HPDE6-E6E7 (cell line): ENCODE data around the gene DNMT3B.

Experiments used
- DNase-seq: peaks from one replicate; pipeline ENCODE4 v3.0.0; 2011; ENCODE audit warnings: missing footprints; ENCODE audit errors: extremely low spot score

DNMT3B gene

DNA sequence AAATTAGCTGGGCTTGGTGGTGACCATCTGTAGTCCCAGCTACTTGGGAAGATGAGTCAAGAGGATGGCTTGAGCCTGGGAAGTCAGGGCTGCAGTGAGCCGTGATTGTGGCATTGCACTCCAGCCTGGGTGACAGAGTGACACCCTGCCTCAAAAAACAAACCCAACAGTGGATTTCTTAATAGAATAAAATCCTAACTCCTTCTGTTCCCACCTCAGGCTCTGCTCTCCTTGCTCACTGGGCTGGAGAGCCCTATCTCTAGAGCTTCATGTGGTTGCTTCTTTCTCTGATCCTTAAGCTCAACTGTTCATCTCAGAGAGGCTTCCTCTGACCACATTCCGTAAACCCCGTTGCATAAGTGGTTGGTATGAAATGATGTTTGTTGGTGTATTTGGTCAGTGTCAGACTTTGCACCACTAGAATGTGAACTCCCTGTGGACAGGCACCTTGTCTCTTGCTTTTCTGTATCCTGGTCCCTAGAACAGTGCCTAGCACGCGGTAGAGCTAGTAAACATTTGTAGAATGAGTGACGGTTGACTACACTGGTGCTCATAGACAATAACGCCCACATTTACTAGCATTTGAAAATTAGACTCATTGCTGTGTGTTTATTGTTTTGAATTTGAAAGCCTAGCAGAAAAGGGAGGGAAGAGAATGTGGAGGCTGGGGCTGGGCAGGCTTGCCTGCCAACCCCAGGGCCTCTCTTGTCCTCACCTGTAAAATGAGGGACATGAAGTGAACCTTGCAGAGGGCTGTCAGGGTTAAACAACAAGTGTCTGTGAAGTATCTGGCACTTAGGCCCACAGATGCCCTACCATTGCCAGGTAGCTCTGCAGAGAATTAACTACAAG is 61.8 kb downstream of the DNMT3B start:
- no peak for DNase-seq

DNA sequence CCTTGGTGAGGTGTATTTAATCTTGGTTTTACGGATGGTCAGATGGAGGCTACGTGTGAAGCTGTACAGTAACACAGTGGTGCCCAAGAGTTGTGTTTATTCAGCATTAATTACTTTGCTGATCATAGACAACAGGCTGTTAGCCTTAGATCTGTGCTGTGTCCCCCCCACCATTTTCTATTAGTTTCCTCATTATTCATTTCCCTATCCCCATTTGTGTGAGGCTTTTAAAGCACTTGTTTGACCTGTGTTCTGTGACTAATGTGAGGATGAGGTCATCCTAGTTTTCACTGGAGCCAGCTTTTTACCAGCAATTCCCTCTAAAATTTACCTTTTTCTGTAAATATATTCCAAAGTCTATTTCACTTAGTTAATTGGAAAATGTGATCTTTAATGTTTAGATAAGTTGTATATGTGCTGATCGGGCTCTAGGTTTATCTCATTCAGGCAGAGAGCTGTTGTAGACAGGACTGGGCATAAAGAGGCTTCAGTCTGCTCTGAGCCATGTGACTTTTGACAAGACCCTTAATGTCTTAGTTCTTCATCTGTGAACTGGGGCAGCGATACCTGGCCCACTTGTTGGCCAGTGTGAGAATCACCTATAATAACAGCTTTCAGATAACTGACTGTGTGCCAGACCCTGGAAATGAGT is 66.0 kb downstream of the DNMT3B start:
- peak; percentile 49 for DNase-seq

GRCh38 chr20:32829311-32830005 is 67.3 kb downstream of the DNMT3B start:
- DNase-seq: no peak

DNA sequence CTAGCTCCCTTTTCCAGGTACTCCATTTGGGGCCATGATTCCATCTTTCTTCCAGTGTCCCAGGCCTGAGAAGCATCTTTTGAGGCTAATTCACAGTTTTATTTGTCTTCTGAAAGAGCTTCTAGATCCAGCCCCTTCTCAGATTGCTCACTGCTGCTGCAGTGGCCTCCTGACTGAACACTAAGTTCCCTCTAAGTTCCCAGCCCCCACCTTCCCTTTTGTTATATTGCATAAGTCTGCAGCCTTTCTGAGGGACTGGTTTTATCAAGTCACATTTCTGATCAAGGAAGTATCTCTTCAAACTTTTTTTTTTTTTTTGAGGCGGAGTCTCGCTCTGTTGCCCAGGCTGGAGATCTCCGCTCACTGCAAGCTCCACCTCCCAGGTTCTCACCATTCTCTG is 68.3 kb downstream of the DNMT3B start:
- no peak for DNase-seq

DNA sequence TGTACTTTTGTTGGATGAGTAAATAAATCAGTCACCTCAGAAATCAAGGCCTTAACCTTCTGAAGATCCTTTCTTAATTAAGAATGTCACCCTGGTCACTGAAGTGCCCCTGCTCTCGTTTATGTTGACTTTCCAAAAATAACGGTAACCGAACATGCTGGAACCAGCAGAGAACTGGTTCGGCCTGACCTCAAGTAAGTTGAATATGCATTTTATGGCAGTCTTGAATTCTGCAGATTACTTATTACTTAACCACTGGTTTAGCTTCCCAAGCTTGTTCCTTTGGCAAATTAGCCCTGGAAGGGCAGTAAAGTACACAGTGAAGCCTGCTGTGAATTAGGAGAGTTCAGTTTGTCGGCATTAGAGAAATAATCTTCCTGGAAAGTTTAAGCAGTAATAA is 69.8 kb downstream of the DNMT3B start:
- no peak for DNase-seq

- no peak for DNase-seq
Observed at GRCh38 chr20:32832664-32833063, 70.5 kb downstream of the DNMT3B start.

GRCh38 chr20:32834972-32835371 is 72.8 kb downstream of the DNMT3B start:
- no peak for DNase-seq

DNA sequence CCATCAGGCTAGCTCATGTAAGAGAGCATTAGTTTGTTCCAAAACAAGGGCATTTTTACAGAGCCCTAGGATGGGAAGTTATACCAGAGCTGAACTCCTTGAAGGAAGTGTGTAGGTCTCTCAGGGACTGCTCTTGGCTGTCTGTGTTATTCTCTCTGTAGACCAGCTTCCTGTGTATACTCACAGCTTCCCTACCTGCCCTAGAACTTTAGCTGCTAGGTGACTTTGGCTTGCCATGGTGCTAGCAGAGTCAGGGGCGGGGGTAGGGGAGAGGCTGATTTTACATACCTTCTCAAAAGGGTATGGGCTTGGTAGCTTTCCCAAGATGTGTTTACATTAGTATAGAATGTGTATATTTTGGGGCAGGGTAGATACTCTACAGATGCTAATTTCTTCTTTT is 75.0 kb downstream of the DNMT3B start:
- no peak for DNase-seq

- DNase-seq: no peak
Observed at GRCh38 chr20:32839227-32839981, 77.2 kb downstream of the DNMT3B start.

- DNase-seq: no peak
Observed at GRCh38 chr20:32839982-32840285, 77.7 kb downstream of the DNMT3B start.

DNA sequence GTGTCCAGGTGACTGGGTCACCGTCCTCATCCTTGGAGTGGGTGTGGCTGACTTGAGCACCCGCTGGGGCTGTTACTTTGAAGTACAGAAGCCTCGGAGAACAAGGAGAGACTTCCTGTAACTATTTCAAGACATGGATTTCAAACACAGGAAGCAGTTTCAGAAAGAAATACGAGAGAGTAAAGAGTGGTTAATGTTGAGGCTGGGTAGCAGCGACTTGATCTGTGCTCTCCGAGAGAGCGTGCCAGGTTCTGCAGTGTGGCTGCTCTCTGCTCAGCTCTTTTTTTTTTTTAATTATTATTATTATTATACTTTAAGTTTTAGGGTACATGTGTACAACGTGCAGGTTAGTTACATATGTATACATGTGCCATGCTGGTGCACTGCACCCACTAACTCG is 79.0 kb downstream of the DNMT3B start:
- no peak for DNase-seq

GRCh38 chr20:32841632-32842031 is 79.4 kb downstream of the DNMT3B start:
- DNase-seq: no peak

DNA sequence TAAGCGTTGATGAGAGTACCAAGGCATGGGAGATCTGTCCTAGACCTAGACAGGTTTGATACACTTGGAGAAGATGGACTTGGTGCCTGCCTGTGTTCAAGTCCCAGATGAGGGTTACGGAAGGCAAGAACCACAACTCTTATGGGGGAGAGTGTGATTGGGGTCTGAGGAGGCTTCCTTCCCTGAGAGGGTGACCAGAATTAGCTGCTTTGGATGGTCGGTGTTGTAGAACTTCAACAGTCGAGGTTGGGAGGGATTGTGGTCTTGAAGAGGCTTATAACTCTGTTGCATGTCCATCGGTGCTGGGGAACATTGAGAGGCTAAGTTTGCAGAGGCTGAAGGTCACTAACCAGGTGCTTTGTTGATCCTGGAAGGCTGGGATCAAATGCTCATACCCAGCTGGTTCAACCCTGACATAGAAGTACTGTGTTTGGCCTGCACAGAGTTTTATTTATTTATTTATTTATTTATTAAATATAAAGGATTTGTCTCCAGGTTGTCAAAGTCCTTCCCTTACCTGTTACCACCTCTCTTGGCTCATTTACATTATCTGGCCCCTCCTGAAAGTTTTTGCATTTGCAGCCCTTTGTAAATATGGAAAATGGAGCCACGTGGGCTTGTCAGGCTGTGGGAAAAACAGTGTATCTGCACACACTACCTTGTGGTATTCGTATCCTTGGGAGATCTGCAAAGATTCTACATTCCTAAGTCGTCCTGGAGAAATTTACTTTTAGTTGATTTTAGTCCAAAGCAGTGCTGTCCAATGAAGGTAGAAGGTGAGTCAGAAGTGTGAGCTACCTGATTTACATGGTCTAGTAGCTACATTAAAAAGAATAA is 80.7 kb downstream of the DNMT3B start:
- DNase-seq: no peak

DNA sequence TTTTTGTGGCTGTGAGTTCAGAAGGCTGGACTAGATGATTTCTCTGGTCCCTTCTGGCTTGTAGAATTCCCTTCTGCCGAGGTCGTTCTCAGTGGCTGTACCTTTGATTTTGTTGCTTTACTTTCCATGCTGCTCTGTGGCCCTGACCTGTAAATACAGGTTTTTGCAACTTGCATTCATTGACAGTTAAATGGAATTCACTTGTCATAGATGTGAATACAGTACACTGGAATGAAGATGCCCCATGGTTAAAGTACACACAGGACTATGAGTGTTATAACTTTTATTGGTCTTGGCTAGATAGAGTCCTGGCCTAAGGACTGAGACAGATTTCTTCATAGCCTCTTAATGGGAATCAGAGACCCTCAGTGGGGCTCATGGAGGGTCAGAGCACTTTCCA is 83.6 kb downstream of the DNMT3B start:
- DNase-seq: no peak

GRCh38 chr20:32846852-32847251 is 84.7 kb downstream of the DNMT3B start:
- no peak for DNase-seq

- DNase-seq: no peak
Observed at GRCh38 chr20:32847964-32848363, 85.8 kb downstream of the DNMT3B start.

DNA sequence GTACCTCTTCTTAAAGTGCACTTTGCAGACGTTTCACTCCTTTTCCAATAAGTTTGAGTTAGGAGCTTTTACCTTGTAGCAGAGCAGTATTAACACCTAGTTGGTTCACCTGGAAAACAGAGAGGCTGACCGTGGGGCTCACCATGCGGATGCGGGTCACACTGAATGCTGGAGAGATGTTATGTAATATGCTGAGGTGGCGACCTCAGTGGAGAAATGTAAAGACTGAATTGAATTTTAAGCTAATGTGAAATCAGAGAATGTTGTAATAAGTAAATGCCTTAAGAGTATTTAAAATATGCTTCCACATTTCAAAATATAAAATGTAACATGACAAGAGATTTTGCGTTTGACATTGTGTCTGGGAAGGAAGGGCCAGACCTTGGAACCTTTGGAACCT is 86.7 kb downstream of the DNMT3B start:
- no peak for DNase-seq

DNA sequence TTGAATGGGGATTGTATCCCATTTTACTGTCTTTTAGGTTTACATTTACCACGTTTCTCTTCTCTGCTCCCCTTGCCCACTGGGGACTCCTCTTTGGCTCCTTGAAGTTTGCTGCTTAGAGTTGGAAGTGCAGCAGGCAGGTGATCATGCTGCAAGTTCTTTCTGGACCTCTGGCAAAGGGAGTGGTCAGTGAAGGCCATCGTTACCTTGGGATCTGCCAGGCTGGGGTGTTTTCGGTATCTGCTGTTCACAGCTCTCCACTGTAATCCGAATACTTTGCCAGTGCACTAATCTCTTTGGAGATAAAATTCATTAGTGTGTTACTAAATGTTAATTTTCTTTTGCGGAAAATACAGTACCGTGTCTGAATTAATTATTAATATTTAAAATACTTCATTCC is 87.4 kb downstream of the DNMT3B start:
- DNase-seq: no peak

GRCh38 chr20:32855387-32855786 is 93.2 kb downstream of the DNMT3B start:
- no peak for DNase-seq

GRCh38 chr20:32858189-32858588 is 96.0 kb downstream of the DNMT3B start:
- no peak for DNase-seq
